ENCODE data around the gene C1QL2.

Gene C1QL2

DNA sequence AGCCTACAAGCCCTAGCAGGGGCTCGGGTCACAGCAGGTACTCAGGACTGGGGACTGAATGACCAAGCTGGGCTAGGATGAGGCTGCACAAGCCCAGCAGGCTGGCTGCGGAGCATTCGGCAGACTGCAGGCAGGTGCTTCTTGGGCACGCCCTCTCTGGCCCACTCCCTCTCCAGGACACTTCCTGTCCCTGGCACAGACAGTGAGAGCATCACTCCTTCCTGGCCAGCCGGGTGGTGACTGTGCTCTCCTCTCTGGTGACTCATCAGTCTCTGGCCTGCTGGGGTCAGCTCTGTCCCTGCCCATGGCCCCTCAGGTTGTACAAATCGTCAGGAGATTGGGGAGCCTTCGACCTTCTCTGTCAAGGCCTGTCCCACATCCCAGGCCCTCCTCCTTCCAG, 22.5 kb downstream of the C1QL2 start:
- no peak for DNase-seq

DNA sequence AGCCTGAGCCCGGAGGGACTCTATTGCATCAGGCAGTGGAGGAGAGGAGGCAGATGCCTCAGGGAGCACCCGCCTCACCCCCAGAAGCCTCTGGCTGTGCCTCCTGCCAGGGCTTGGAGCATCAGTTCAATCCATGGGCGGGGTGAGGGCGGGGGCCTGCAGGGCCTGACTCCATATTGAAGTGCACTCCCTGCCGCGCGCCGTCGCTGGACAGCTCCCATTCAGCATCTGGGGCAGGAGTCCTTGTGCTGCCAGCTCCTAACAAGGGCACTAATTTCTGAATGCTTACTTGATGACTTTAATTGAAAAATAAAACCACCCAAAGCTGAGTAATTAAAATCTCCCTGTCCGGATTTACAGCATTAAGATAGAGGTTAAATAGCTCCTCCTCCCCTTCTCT, 23.8 kb downstream of the C1QL2 start:
- no peak for DNase-seq

DNA sequence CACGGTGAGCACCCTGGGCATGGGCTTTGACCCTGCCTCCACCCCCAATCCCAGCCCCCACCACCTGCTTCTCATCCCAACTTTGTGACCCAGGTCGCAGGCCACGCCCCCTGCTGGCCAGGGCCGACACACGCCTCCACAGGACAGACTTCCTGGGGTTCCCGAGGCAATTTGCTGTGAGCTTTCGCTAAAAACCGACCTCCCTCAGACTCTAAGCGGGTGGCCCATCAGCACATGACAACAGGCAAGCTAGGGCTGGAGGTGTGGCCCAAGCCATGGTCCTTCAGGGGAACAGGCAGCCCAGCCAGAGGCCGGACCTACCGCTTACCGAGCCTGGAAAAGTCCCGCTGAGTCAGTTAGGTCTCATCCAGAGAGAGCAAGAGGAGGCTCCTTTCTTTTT, 31.9 kb downstream of the C1QL2 start:
- DNase-seq: no peak

DNA sequence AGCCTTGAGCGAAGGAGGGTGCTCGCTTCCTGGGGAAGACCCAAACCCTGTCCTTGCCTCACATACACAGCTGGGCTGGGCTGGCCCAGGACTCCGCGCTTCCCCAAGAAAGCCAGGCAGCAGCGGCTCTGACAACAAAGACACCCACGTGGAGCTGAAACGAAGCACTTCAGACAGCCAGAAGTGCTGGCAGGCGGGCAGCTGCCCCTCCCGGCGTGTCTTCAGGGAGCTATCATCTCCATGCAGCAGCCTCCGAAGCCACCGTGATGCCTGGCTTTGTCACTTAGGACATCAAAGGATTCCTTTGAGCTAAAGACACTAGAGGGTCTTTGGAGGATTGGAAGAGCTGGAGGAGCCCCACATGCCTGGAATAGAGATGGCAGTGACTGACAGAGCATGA, 35.2 kb downstream of the C1QL2 start:
- DNase-seq: no peak

DNA sequence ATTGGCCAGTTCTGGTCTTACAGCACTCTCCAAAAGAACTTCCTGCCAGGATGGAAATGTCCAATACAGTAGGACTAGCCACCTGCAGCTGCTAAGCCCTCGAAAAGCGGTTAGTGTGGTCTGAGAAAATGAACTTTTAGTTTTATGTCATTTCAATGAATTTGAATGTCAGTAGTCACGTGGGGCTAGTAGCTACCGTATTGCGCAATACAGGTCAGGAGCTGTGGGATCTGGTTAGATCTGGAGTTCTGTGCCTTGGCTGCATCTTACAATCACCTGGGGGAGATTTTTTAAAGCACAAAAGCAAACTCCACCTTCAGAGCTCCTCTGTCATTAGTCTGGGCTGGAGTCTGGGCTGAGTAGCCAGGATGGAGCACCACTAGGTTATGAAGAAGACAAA, 35.9 kb downstream of the C1QL2 start:
- no peak for DNase-seq

DNA sequence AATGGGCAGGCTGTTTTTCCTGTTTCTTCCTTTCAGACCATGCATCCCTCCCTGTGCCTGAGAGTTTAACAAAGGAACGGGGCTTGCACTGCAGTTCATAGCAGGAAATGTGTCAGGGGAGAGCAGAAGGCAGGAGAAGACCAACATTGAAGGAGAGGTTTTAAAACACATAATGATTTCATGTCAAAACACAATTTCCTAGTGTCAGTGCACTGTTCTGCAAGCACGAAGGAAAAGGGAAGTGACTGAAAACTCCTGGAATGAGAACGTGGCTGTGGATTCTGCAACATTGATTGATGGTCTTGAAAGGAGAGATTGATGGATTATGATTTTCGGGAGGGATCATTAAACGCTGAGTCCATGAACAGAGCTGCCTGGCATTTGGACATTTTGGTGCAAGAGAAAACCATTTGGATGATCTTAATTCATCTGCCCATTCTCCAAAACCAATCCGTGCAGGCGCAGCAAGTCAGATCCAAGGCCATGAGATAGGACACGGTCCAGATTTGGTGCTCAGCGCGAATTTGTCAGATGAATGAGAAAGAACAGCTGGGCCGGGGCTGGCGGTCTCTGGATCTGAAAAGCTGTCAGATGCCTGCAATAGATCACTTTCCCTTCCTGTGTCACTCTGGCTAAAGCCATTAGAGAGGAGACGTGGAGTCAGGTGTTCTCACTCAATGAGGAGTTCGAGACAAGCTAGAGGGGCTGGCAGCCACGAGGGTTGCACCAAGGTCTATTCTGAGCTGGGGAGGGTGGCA, 38.4 kb downstream of the C1QL2 start:
- no peak for DNase-seq

DNA sequence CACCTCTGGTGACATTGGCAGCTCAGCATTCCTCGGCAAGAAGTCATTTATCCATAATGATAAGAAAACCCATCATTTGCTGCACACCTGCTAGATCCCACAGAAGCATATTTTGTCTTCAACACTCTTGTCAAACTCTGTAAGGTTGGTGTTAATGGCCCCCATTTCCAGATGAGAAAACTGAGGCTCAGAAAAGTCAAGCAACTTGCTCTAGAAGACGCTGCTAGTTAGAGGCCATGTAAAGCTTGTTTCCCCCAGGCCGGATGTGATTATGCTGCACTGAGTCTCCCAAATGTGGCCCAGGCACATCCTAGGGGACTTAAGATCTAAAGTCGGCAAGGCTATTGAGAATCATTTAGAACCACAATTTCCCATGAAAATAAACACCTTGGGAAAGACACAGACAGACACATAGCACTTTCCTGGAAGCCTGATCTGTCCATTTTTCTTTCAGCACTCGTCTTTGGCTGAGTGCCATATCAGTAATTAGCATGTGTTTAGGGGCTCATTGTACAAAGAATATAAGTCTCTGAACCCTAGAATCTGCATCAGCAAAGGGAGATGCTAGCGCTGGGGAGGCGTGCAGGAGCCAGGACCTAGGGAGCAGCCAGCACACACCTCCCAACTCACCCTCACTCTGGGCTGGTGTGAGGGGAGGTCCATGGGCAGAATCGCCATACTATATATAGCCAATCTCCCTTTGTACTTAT, 39.3 kb downstream of the C1QL2 start:
- DNase-seq: no peak

DNA sequence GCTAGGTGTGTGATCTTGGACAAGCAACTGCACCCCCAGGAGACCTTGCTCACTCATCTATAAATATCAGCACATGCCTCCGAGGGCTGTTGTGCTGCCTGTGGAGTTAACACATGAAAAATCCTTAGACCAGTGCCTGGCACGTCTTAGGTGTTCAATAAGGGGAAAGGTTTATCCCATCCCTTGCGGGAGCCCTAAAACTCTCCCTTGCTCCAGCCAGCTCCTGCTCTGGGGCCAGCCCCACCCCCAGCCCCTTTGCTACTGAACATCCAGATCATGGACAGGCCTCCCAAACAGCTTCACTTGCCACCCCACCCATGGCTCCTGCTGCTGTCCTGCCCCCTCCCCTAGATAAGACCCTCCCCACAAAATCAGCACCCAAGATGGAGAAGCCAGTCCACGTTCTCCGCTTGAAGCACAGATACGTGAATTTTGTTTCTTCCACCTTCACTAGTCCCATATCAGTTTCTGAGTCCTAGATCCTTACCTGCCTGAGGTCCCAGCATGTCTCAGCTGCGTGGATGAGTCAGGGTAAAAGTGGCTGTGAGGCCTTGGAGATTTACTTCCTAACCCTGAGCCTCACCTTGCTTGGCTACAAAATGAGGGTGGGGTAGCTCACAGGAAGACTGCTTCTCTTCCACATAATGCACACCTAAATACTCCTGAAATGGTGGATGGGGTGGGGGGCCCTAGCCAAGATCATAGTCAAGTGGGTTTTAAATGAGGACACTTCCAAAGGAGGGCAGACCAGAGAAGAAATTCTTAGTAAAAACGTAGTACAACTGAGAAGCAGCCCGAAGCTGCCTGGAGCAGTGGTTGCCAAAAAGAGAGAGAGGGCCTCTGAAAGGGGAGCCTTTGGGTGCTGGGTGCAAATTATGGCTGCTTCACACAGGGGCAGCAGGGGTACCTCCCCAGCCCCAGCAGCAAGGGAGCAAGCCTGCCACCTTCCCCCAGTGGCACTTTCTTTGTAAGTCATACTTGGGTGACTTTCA, 40.4 kb downstream of the C1QL2 start:
- DNase-seq: no peak

DNA sequence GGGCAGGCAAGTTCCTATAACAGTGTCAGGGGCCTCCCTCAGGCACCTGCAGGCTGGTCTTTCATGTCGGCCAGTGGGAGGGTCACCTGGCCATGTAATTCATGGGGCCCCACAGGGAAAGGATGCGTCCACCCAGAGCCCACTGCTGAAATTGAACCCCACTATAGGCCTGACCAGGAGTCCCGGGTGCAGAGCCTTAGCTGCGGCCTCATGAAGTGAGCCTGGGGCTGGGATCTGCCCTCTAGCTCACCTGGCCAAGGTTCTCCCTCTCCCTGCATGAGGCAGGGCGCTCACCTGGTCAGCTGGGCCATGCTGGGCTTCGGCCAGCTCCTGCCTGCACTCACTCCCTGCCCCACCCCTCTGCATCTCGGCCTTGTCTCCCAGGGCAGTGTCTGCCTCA, 41.1 kb downstream of the C1QL2 start:
- DNase-seq: no peak

DNA sequence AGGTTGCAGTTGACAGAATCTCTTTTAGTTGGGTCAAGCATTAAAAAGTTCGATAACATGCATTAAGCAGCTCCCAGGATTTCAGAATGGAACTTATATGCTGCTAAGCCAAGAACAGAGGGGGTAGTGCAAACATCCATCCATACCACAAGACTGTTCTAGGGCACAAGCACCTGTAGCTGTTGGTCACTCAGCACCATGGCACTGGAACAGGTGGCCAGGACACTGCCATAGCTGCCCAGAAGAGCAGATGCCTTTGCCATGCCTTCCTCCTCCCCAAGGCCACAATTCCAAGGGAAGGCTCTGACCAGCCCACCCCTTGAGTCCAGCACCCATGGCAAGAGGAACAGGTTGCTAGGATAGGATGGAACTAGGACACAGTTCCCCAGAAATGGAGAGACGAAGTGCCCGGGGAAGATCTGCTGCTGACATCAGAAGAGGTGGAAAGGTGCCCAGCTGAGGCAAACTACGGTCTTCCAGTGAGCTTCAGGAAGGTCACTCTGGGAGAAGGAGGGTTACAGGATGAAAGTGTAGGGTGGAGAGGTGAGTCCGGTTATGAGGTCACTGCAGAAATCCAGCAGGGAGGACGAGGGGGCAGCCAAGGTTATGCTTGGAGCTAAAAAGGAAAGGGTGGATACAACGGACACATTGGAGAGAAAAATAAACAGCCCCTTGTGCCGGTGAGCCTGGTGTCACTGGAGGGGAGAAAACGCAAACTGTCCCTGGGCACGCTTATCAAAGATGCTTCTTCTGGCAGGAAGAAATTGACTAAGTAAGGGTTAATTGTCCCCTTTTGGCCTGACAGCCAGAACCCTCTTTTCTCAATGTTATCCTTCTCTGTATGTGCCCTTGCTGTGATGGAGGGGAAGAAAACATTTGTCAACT, 41.9 kb downstream of the C1QL2 start:
- no peak for DNase-seq

DNA sequence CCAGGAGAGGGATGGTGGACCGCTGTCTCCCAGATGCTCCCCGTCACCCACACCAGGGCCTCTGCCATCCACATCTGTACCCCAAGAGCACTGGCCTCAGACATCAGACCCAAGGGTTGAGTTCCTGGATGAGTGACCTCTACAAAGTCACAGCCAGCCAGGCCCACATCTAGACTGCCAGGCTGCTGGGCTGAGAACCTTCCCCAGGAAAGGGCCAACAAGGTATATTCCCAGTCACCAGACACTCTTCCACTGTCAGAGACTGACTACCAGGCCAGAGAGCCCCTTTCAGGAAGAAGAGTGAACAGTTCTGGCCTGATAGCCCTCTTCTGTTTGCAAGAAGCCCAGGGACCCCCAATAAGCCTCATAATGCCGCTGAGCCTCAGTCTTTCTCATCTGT, 44.3 kb downstream of the C1QL2 start:
- no peak for DNase-seq

DNA sequence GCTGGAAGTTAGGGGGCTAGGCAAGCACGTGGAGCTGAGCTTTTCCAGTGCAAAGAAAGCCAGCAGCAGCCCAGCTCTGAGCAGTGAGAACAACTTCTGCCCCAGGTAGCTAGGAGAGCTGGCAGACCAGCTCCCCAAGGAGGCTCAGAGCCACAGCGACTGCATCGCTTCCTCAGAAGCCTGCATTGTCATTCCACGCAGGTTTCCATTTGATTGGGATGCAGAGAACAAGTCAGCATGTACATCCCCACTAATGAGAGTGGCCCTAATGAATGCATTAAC, 45.1 kb downstream of the C1QL2 start:
- no peak for DNase-seq

DNA sequence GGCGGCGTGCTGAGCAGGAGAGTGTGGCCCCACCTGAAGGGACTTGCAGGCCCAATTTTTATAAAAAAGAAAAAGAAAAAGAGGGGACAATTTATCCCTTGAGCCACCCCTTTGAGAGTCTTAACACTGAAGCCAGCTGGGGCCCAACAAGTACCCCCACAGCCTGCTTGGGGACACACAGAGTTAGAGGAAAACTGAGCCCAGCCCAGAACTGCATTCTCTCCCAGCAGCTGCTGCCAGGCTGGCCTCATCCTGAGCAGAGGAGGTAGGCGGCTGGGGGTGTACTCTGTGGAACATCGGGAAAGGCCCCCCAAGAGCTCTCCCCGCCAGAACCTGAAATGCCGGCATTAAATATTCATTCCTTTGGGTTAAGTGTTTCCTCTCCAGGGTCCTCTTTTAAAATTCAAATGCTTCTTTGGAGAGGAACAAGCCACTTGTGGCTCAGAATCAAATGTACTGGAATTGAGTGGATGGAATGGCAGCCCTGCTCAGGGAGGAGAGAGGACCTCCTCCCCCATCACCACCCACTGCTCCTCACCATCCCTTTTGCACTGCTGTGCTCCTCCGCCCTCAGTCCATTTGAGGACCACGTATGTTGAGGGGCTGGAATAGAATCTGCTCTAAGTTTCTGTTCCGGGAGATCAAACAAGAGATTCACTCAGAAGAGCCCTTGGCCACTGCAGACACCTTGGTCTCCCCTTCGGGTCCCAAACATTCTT, 45.6 kb downstream of the C1QL2 start:
- DNase-seq: no peak

DNA sequence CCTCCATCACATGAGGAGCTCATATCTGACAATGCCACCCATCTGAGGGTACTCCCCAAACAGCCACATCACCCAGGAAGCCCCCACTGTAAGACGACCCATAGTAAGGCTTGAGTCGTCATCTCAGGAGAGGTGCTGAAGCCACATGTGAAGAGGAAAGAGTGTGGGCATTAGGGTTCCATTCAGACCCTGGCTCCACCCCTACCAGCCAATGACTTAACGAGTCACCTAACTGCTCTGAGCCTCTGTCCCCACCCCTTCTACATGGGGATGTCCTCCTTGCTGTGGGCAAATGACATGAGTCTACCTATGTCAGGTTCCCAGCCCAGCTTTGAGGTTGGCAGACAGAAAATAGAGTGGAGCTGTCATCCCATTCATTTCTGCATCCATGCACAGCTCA, 46.3 kb downstream of the C1QL2 start:
- DNase-seq: no peak

DNA sequence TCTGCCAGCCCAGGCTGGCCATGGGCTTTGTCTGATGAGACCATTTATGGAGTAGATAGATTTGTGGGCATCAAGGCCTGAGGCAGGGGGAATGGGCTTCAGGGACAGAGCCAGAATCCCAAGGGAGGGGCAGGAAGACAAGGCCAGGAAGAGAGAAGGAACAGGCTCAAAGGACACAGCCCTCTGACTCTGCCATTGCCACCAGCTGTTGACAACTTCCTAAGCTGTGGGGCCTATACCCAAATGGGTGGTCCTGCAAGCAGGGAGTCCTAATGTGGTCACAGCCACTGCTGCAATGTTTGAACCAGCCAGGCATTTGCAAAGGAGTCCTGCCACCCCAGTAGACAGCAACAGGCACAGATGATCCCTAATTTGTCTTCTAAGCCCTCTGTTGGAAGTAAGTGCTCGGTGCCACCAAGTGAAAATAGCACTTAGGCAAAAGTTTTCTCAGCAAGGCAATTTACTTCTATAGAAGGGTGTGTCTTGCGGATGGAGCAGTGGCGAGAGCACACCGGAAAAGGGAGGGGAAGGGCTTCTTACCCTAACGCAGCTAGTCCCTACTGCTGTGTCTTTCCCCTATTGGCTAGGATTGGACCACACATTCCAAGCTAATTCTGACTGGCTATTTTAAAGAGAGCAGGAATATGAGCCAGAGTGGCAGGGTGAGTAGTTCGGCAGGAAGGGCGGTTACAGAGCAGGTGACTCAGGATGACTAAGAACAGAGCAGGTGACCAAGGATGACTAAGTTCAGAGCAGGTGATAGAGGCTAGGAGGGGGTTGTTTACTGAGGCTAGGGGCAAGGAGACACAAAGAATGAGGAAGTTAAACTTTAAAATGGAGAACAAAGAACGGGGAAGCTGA, 47.2 kb downstream of the C1QL2 start:
- DNase-seq: no peak

DNA sequence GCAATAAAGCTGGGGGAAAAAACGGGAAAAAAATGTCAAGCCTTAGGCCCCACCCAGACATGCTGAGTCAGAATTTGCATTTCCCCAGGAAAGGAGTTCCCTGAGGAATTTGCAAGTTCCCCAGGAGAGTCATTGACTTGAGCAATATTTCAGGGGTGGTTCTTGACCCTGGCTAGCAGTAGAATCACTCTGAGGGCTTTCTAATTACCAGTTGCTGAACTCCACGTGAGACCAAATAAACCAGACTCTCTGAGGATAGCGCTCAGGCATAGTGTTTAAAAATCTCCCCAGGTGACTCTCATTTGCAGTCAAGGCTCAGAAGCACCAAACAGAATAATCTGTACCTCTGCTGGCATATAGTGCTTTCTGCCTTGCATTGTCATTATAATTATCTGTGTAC, 48.7 kb downstream of the C1QL2 start:
- no peak for DNase-seq

DNA sequence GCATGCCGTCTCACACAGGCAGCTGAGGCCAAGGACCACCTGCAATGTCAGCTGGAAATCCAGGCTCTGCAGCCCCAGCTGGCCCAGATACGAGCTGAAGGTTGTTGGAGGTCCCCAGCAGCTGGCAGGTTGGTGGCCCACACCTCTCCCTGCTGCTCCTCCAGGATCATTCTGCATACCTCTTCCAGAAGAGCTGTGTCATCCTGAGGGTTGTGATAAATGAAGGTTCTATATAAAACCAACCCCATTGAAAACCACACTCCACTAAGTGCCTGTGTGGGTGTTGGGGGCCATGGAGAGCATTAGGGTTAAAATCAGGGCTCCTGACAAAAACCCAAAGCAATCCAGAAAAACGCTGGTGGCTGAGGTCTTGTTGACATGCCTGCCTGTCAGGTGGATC, 50.4 kb downstream of the C1QL2 start:
- DNase-seq: no peak

DNA sequence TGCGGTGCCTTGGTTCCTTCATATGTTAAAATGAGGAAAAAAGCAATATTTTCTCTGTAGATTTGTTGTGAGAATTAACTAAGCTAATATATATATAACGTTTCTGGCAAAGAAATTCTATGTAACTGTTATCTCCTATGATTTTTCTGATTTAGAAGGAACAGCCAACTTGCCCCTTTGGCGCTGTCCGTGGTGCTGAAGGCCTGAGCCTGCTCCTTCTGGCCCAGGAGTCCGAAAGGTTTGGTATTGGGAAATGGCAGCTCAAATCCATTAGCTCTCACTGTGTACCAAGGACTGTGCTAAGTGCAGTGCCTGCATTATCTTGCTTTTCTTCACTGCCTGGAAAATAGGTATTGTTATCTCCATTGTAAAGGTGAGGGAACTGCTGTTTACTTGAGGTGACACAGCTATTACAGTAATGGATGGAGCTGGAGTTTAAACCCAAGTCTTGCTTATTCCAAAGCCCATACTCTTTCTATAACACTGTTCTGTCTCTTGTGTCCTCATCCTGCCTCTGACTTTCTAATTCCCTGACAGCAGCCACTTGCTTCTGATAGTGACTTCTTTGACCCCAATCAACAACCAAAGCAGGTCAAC, 52.2 kb downstream of the C1QL2 start:
- DNase-seq: no peak
